NCI-H748 treated with DMSO at 0.1 percent for 48 hours (cell line): ENCODE results near the gene HOXC4.

Experiments
- DNase-seq: peaks from one replicate; lab custom pipeline; 2025; lab: John Stamatoyannopoulos, UW

HOXC4 gene

GRCh38 chr12:54053751-54054741, at the start of gene HOXC4:
HOXC4 (plus strand) TSS chr12:54053835; CDS start chr12:54053923, 88 bp downstream.
- peak; percentile 69 for DNase-seq

- no peak for DNase-seq
Observed at GRCh38 chr12:54004063-54004840, 49.4 kb upstream of the HOXC4 start.

- DNase-seq: no peak
Observed at GRCh38 chr12:54004841-54005530, 48.6 kb upstream of the HOXC4 start.

DNA sequence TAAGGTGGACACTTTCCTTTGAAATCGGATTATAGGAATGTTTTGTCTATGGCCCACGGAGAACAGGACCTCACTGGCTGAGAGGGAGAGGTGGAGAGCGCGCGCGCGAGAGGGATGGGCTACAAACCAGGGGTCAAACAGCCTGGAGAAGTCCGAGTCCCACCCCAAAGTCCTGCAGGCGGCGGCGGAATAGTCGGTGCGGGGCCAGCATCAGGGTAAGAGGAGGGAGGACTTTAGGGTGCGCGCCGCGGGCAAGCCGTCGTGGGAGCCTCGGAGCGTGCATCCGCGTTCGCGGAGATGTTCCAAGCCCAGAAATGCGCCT, 48.1 kb upstream of the HOXC4 start:
- DNase-seq: no peak

- peak; percentile 67 for DNase-seq
Observed at GRCh38 chr12:54005853-54006558, 47.6 kb upstream of the HOXC4 start.

DNA sequence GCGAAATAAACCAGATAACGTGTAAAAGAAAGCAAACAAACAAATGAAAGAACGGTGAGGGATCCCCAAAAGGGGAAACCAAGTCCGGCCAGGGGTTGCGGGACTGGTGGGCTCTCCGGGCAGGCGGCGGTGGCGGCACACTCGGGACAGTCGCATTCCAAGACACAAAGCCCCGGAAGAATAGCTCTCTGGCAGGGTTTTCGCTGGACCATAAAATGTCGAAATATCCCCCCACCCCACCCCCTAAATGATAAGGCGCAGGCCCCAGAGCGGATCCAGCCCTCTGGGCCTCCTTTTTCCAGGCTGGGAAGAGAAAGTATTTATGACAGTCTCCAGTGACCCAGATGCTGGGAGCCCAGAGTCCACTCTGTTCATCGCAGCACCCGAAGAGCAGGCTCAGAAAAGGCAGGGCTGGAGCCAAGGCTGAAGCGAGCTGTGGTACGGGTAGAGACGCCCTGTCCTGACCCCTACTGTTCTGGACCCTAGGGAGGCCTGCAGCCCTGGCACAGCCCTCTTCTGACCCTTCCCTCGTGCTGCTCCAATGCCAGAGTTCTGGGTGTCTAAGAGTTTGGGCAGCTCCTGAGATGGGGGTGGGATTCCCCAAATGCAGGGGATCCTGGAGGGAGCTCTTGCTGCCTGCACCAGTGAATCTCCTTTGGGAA, 46.9 kb upstream of the HOXC4 start:
- no peak for DNase-seq

- no peak for DNase-seq
Observed at GRCh38 chr12:54007538-54008259, 45.9 kb upstream of the HOXC4 start.

DNA sequence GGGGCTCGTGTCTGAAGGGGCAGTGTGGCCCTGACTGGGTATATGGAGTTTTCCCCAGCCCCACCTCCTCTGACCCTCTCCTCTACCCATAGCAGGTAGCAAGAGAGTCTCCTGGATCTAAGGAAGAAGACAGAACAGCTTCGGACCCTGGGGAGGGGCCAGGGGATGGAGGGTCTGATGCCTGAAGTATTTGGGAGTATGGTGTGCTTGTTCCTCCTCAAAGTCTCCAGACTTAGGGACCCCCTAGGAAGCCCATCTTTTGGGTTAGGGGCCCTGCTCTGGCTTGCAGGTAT, 45.4 kb upstream of the HOXC4 start:
- no peak for DNase-seq

GRCh38 chr12:54009171-54010052, 44.2 kb upstream of the HOXC4 start:
- DNase-seq: peak; percentile 15

GRCh38 chr12:54010053-54010971, 43.3 kb upstream of the HOXC4 start:
- DNase-seq: no peak

DNA sequence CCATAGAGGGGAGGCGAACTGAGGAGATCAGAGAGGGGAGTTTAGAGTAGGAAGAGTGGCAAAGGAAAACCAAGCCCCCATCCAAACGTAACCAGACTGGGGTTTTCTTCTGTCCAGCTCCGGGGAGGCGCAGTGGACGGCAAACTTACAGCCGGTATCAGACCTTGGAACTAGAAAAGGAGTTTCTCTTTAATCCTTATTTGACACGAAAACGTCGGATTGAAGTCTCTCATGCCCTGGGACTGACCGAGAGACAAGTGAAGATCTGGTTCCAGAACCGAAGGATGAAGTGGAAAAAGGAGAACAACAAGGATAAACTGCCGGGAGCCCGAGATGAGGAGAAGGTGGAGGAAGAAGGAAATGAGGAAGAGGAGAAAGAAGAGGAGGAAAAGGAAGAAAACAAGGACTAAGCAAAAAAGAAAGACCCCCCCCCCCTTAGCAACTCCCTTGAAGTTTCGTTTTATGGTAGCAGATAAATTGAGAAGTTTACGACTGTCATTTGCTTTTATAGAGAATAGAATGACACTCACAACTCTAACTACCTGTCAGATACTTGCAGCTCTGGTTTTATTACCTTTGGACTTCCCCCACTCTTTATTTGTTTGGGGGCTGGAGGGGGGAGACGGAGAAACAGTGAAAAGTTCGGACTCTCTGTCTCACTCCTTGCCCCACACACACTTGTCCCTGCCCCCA, 42.5 kb upstream of the HOXC4 start:
- DNase-seq: no peak

GRCh38 chr12:54011665-54012532, 41.7 kb upstream of the HOXC4 start:
- no peak for DNase-seq

DNA sequence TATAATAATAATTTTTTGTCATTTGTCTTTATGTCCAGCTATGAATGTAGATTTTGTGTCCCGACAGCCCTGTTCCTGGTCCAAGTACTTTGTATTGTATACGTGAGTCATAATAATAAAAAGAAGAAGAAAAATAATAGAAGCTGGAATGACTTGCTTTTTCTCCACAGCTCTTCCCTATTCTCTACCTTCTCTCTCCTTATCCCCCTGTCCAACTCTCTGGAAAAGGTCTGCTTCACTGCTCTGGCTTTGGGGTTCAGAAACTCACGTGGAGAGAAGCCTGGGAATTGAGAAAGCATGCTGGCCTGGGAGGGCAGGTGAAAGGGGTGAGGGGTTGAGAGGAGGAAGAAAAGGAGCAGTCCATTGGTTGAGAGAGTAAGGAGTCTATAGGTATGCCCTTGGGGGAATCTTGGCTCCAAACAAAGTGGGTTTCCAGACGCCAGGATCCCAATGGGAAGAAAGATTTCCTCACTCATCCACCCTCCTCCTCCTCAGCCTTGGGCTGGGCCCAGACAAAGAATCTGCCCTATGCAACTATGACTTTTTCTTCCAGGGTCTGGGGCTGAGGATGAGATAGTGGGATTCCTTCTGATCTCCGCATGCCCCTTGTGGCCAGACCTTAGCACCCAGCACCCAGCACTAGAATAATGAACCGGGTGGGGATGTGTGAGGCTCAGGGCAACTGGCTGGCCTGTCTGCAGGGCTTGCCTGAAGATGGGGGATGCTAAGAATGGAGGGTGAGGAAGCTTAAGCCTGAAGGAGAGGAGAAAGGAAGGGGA, 40.8 kb upstream of the HOXC4 start:
- DNase-seq: no peak

GRCh38 chr12:54014377-54015017, 39.1 kb upstream of the HOXC4 start:
- no peak for DNase-seq

DNA sequence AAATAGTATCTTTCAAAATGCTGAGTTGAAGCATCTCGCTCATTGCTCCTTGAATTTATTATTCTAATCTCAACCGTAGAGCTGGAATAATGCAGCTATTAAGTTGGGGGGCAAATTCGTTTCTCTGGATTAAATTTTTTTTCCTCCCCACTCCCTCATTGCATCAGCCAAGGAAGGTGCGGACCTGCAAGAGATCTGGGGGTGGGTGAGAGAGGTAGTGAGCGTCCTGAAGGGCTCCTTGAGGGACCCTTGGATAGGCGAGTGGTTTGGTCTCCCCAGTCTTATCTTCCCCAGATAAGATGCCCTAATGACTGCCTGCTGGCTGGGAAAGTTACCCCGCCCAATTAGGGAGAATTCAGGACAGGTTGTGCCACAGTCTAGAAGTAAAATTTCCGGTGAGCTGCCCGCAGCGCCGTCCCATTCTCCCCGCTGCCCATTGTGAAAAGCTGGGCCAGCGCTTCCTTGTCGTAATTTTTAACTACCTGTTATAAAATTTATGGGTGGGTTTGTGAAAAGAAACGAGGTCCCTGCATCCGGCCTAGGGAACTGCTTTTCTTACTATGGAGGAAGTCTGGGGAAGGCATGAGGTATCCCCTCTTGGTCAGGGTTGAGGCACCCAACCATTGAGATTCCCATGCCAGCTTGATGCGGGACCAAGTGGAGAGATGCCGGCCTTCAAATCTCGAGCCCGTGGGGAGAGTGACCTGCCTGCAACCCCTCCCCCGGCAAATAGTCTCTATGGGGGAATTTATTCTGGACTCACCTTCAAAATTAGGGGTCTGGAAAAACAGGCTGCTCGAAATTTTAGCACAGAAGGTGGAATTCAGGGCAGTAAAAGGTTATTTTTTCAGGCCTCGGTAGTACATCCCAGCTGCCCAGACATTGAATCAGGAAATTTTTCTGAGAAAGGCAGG, 38.4 kb upstream of the HOXC4 start:
- DNase-seq: no peak
